Endodermal cell (in vitro differentiated cells): Measurements from ENCODE around the gene UROC1. TPM values are rescaled to one million over a fixed set of nuclear protein-coding genes. Genes with fewer than 3 reads are reported as not detected.
A peak's percentile ranks its signal among the peaks of the same experiment; 100 is the strongest.

Experiments
- DNase-seq: peaks from one replicate; pipeline ENCODE4 v3.0.0-alpha.2; 2017
- H3K27ac ChIP-seq: 2 replicates; pipeline ENCODE4 v1.5.1; 2013; ENCODE audit warnings: mild to moderate bottlenecking, low read depth, low read length, moderate library complexity
- H3K27me3 ChIP-seq: 2 replicates; pipeline ENCODE4 v1.6.1; 2013; ENCODE audit warnings: mild to moderate bottlenecking, low read length, moderate library complexity; ENCODE audit not compliant: insufficient read depth, control insufficient read depth, poor library complexity, severe bottlenecking
- H3K36me3 ChIP-seq: 2 replicates; pipeline ENCODE4 v1.7.0; 2013; ENCODE audit warnings: mild to moderate bottlenecking, low read length, moderate library complexity; ENCODE audit not compliant: control insufficient read depth, insufficient read depth
- H3K4me1 ChIP-seq: one replicate; pipeline ENCODE4 v1.7.0; 2013; ENCODE audit warnings: low read length; ENCODE audit not compliant: control insufficient read depth, insufficient read depth
- H3K4me3 ChIP-seq: 2 replicates; pipeline ENCODE4 v1.5.1; 2013; ENCODE audit warnings: mild to moderate bottlenecking, low read length, moderate library complexity
- H3K9ac ChIP-seq: 2 replicates; pipeline ENCODE4 v1.6.1; 2013; ENCODE audit warnings: mild to moderate bottlenecking, low read length, moderate library complexity; ENCODE audit not compliant: poor library complexity, severe bottlenecking; ENCODE audit errors: extremely low read depth
- H3K9me3 ChIP-seq: 2 replicates; pipeline ENCODE4 v1.6.1; 2013; ENCODE audit warnings: mild to moderate bottlenecking, low read length, moderate library complexity; ENCODE audit not compliant: control insufficient read depth
- H3K27ac Mint-ChIP-seq: 2 replicates; pipeline ENCODE4 v1.8.0; 2020; ENCODE audit warnings: mixed read lengths
- H3K27me3 Mint-ChIP-seq: 2 replicates; pipeline ENCODE4 v1.8.0; 2021; ENCODE audit warnings: mild to moderate bottlenecking, mixed read lengths; ENCODE audit not compliant: insufficient read depth
- H3K36me3 Mint-ChIP-seq: 2 replicates; pipeline ENCODE4 v1.8.0; 2020; ENCODE audit warnings: low read depth, mixed read lengths
- H3K4me1 Mint-ChIP-seq: 2 replicates; pipeline ENCODE4 v1.8.0; 2020; ENCODE audit warnings: mixed read lengths
- H3K4me3 Mint-ChIP-seq: 2 replicates; pipeline ENCODE4 v1.8.0; 2020; ENCODE audit warnings: mild to moderate bottlenecking, moderate library complexity, mixed read lengths
- H3K9me3 Mint-ChIP-seq: 2 replicates; pipeline ENCODE4 v1.8.0; 2020; ENCODE audit warnings: mild to moderate bottlenecking, mixed read lengths
- CTCF ChIP-seq: fragments of 200-600 bp; sonication (generic); conservative IDR thresholded peaks from 2 replicates; pipeline ENCODE4 v1.5.0; 2021; ENCODE audit warnings: antibody characterized with exemption, mild to moderate bottlenecking
- WGBS, 2 experiments: methylation state at CpG; one replicate each; pipeline versions ENCODE4 v1.1.5 to v1.1.7; 2013; ENCODE audit warnings: missing lambda C conversion rate in 2 of 2, mixed read lengths in 1 of 2; ENCODE audit not compliant: insufficient coverage in 1 of 2, insufficient read length in 1 of 2; 5-methylcytosine and 5-hydroxymethylcytosine counted together
- total RNA-seq, 2 donors: library from RNA; stranded (reverse); fragmentation: NEBNext Ultra II Directional in 1 of 2; extraction: Animal tissue kit (Norgen Biotek cat#: 25700) in 1 of 2; gene quantifications; 2 replicates in 1 of 2; 3 replicates in 1 of 2; pipeline ENCODE4 v1.2.1, GENCODE V29; 2021

UROC1 gene
- total RNA-seq, 2 donors from 2014 or later = not detected

- H3K4me3 ChIP-seq = peak overlapping the region; percentile 87
- H3K4me1 ChIP-seq = peaks cover 5% of the 10 kb centered on the region
- no peaks in the 10 kb centered on the region for H3K27me3 ChIP-seq
- H3K27me3 Mint-ChIP-seq = peaks cover 2% of the 10 kb centered on the region
- H3K36me3 ChIP-seq = peaks cover 47% of the 10 kb centered on the region
- WGBS, 2 experiments = 89 to 100% methylated on average over 2 to 8 of the region's 8 CpGs
- DNase-seq = no peak
- no peaks in the 10 kb centered on the region for H3K9me3 Mint-ChIP-seq
- H3K4me3 Mint-ChIP-seq = peak overlapping the region; percentile 80
- peaks cover 36% of the 10 kb centered on the region for H3K4me1 Mint-ChIP-seq
- H3K36me3 Mint-ChIP-seq = peaks cover 41% of the 10 kb centered on the region
- H3K9me3 ChIP-seq = no peaks in the 10 kb centered on the region
- TF ChIP-seq CTCF = no peak
- H3K27ac ChIP-seq = no peak overlapping the region
- no peak overlapping the region for H3K27ac Mint-ChIP-seq
- H3K9ac ChIP-seq = no peak overlapping the region
Observed at GRCh38 chr3:126472277-126473006, 45.1 kb downstream of the UROC1 start.

GRCh38 chr3:126469479-126469878 is 48.1 kb downstream of the UROC1 start:
- Mint-ChIP-seq H3K27me3 (peaks cover 2% of the 10 kb centered on the region), H3K9me3 (no peaks in the 10 kb centered on the region), H3K36me3 (peaks cover 65% of the 10 kb centered on the region), H3K27ac (peak overlapping the region; percentile 64), H3K4me1 (peaks cover 36% of the 10 kb centered on the region), H3K4me3 (no peak overlapping the region)
- H3K4me3 ChIP-seq = no peak overlapping the region
- WGBS, 2 experiments = 92 to 95% methylated on average over 9 to 11 of the region's 11 CpGs
- H3K9ac ChIP-seq = no peak overlapping the region
- H3K36me3 ChIP-seq = peaks cover 76% of the 10 kb centered on the region
- H3K9me3 ChIP-seq = no peaks in the 10 kb centered on the region
- H3K4me1 ChIP-seq = peaks cover 5% of the 10 kb centered on the region
- DNase-seq = no peak
- no peak overlapping the region for H3K27ac ChIP-seq
- no peaks in the 10 kb centered on the region for H3K27me3 ChIP-seq
- no peak for TF ChIP-seq CTCF

- WGBS, 2 experiments = 87 to 90% methylated on average over 5 to 13 of the region's 13 CpGs
- no peaks in the 10 kb centered on the region for H3K9me3 ChIP-seq
Observed at GRCh38 chr3:126468028-126468891, 49.3 kb downstream of the UROC1 start.

More at GRCh38 chr3:126468028-126468891, 49.3 kb downstream of the UROC1 start:
- H3K27me3 Mint-ChIP-seq = no peaks in the 10 kb centered on the region
- H3K36me3 ChIP-seq = peaks cover 87% of the 10 kb centered on the region
- H3K27ac Mint-ChIP-seq = peak overlapping the region; percentile 74
- peaks cover 74% of the 10 kb centered on the region for H3K36me3 Mint-ChIP-seq
- TF ChIP-seq CTCF = no peak
- H3K4me1 ChIP-seq = peaks cover 2% of the 10 kb centered on the region
- peak; percentile 31 for DNase-seq
- H3K27me3 ChIP-seq = no peaks in the 10 kb centered on the region
- no peak overlapping the region for H3K9ac ChIP-seq
- no peaks in the 10 kb centered on the region for H3K9me3 Mint-ChIP-seq
- no peak overlapping the region for H3K4me3 Mint-ChIP-seq
- no peak overlapping the region for H3K27ac ChIP-seq
- no peak overlapping the region for H3K4me3 ChIP-seq
- peaks cover 28% of the 10 kb centered on the region for H3K4me1 Mint-ChIP-seq
